Measurements from ENCODE around the gene NAA80.

Gene NAA80

DNA sequence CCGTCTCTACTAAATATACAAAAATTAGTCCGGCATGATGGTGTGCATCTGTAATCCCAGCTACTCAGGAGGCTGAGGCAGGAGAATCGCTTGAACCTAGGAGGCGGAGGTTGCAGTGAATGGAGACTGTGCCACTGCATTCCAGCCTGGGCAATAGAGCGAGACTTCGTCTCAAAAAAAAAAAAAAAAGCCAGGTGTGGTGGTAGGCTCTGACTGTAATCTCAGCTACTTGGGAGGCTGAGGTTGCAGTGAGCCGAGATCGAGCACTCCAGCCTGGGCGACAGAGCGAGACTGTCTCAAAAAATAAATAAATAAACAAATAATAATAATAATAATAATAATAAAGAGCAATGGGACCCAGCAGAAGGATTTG lies 26.7 kb downstream of the NAA80 start:
- TF ChIP-seq TEAD4 (IDR thresholded peaks at IDR 0.05) = peak; percentile 69

DNA sequence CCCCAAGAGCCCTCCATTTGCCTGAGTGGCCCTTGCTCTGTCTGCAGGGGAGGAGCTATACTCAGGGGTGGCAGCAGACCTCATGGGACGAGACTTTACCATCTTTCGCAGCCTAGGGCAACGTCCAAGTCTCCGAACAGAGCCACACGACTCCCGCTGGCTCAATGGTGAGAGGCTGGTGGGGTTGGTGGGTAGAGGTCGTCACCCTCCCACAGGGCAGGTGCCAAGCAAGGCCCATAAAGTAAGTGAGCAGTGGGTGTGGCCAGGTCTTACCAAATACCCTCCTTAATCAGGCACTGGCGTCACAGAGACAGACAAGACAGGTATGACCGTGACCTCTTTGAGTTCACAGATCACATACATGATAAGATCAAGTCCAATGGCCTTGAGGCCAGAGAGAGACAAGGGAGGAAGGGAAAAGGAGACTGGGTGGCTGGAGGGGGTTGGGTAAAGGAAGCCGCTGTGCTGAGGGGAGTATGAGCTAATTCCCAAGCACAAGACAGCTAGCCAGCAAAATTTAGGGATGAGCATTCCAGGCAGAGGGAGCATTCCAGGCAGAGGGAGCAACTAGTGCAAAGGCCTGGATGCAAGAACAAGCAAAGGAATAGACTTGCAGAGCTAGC lies 27.8 kb downstream of the NAA80 start:
- TF ChIP-seq TAF1 (IDR thresholded peaks at IDR 0.05; ENCODE audit: low read depth) = no peak

DNA sequence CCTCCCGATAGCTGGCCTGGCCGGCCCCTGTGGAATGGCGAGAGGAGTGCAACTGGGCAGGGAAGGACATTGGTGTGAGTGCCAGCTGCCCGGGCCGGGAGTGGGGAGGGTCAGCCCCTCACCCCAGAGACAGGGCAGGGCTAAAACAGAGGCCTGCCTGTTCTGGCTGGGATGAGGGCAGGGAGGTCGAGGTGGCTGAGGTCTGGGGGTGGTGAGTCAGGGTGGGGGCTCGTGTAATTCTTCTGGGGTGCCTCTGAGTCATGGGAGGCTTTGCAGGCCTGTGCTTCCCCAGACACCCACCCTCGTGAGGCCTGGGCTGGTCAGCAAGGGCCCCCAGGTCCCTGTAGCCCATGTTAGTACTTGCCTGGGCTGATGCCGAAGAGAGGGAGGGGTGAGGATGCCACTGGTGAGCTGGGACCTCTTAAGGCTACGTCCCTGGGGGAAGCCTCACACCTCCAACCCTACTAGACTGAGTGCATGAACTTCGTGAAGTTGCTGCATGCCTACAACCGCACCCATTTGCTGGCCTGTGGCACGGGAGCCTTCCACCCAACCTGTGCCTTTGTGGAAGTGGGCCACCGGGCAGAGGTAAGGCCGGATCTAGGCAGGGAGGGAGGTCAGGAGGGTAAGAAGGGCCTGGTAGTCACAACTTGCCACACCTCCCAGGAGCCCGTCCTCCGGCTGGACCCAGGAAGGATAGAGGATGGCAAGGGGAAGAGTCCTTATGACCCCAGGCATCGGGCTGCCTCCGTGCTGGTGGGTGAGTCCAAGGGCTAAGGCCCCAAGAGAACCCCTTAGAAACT lies 28.6 kb downstream of the NAA80 start:
- TF ChIP-seq RAD21 (IDR thresholded peaks at IDR 0.05; ENCODE audit: low read depth) = no peak
- TF ChIP-seq CREB1 (IDR thresholded peaks at IDR 0.05; ENCODE audit: low read depth) = no peak
- TF ChIP-seq TAF1 (IDR thresholded peaks at IDR 0.05; ENCODE audit: low read depth) = no peak
- TF ChIP-seq, protein P1, sequence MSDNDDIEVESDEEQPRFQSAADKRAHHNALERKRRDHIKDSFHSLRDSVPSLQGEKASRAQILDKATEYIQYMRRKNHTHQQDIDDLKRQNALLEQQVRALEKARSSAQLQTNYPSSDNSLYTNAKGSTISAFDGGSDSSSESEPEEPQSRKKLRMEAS (IDR thresholded peaks at IDR 0.05) = no peak
- TF ChIP-seq NFIC (IDR thresholded peaks at IDR 0.05) = no peak
- no peak for TF ChIP-seq TEAD4 (IDR thresholded peaks at IDR 0.05)
- TF ChIP-seq EGR1 (IDR thresholded peaks at IDR 0.05) = no peak
- no peak for TF ChIP-seq TCF12 (IDR thresholded peaks at IDR 0.05; ENCODE audit: low read depth)
- TF ChIP-seq, protein P2, sequence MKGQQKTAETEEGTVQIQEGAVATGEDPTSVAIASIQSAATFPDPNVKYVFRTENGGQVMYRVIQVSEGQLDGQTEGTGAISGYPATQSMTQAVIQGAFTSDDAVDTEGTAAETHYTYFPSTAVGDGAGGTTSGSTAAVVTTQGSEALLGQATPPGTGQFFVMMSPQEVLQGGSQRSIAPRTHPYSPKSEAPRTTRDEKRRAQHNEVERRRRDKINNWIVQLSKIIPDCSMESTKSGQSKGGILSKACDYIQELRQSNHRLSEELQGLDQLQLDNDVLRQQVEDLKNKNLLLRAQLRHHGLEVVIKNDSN (IDR thresholded peaks at IDR 0.05) = no peak
- TF ChIP-seq EP300 (IDR thresholded peaks at IDR 0.05; ENCODE audit: borderline replicate concordance) = no peak

DNA sequence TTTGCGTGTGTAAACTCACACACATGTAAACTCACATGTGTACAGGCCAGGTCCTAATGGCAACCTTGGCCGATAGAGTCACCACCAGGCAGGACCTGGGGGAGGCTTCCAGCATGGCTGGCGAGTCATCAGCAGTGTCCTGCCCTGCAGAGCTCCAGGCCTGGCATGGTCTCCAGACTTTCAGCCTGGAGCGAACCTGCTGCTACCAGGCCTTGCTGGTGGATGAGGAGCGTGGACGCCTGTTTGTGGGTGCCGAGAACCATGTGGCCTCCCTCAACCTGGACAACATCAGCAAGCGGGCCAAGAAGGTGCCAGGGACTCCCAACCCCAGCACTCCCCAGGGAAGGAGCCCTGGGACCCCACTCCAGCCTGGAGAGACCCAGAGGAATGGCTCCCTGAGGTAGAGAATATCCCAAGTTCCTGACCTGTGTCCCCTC lies 29.2 kb downstream of the NAA80 start:
- TF ChIP-seq, protein P3, sequence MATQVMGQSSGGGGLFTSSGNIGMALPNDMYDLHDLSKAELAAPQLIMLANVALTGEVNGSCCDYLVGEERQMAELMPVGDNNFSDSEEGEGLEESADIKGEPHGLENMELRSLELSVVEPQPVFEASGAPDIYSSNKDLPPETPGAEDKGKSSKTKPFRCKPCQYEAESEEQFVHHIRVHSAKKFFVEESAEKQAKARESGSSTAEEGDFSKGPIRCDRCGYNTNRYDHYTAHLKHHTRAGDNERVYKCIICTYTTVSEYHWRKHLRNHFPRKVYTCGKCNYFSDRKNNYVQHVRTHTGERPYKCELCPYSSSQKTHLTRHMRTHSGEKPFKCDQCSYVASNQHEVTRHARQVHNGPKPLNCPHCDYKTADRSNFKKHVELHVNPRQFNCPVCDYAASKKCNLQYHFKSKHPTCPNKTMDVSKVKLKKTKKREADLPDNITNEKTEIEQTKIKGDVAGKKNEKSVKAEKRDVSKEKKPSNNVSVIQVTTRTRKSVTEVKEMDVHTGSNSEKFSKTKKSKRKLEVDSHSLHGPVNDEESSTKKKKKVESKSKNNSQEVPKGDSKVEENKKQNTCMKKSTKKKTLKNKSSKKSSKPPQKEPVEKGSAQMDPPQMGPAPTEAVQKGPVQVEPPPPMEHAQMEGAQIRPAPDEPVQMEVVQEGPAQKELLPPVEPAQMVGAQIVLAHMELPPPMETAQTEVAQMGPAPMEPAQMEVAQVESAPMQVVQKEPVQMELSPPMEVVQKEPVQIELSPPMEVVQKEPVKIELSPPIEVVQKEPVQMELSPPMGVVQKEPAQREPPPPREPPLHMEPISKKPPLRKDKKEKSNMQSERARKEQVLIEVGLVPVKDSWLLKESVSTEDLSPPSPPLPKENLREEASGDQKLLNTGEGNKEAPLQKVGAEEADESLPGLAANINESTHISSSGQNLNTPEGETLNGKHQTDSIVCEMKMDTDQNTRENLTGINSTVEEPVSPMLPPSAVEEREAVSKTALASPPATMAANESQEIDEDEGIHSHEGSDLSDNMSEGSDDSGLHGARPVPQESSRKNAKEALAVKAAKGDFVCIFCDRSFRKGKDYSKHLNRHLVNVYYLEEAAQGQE (IDR thresholded peaks at IDR 0.05; ENCODE audit: low read depth) = no peak
- TF ChIP-seq YY1 (IDR thresholded peaks at IDR 0.05; ENCODE audit: low read depth) (no peak), CEBPB (IDR thresholded peaks at IDR 0.05) (no peak), TCF12 (IDR thresholded peaks at IDR 0.05; ENCODE audit: low read depth) (no peak), CREB1 (IDR thresholded peaks at IDR 0.05; ENCODE audit: low read depth) (no peak), ZBTB7A (IDR thresholded peaks at IDR 0.05; ENCODE audit: low read depth) (no peak)
- TF ChIP-seq, protein P1 (IDR thresholded peaks at IDR 0.05) = 0 out of 2 replicates have a peak, but pooled peaks have one; percentile 24

DNA sequence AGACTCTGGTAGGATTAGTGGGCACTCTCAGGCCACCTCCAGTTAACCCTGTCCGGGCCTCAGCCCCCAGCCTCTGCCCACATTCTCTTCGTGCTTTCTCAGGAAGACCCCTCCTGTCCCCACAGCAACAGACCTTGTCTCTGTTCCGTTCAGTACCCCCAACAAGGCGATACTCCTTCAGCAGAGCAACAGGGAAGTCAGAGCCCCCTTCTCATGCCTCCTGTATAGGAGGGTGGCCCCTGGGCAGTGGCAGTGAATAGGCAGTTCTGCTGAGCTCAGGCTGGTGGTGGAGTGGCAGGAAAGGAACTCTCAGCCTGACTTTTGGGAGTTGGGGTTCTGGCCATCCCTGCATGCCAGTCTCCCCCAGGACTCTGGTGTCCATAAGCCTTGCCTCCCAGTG lies 29.7 kb downstream of the NAA80 start:
- TF ChIP-seq TCF12 (IDR thresholded peaks at IDR 0.05; ENCODE audit: low read depth) = no peak
- TF ChIP-seq, protein P2 (IDR thresholded peaks at IDR 0.05) = no peak
- TF ChIP-seq FOXM1 (IDR thresholded peaks at IDR 0.05; ENCODE audit: borderline replicate concordance, low read depth) = no peak
- no peak for TF ChIP-seq YY1 (IDR thresholded peaks at IDR 0.05; ENCODE audit: low read depth)
- TF ChIP-seq, protein P1 (IDR thresholded peaks at IDR 0.05) = no peak
- TF ChIP-seq ZBTB7A (IDR thresholded peaks at IDR 0.05; ENCODE audit: low read depth) = peak; percentile 16

DNA sequence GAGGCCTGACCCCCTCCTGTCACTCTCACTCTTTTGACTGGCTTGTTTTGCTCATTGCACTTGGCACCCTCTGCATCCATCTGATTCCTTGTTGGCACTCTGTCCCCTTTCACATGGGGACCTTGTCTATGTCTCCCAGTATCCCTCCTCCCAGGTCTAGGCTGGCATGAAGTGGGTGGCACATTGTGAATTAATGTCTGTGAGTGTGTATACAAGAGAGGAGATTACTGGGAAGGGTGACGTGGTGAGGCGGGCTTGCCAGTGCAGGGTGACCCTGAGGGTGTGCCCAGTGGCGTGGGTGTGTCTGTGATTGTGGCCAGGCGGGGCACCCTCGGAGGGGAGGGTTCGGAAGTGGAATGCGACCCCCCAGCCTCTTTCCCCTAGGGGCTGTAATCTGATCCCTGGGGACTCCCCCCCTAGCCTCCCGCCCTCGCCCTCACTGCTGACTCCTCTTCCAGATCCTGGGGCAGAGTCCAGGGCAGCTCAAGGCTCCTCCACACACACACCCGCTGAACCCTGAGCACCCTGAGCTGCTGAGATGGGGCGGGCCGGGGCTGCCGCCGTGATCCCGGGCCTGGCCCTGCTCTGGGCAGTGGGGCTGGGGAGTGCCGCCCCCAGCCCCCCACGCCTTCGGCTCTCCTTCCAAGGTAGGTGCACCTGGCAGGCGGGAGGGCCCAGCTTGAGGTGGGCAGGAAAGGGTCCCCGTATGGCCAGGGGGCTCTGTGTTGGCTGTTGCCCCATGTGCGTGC lies 30.3 kb downstream of the NAA80 start, which contains the start of gene SEMA3B:
Gene SEMA3B (plus strand): TSS at position 445 of the 749 bp plus-strand sequence. CDS start 94 bp downstream, at position 539.
- peak; percentile 90 for TF ChIP-seq EGR1 (IDR thresholded peaks at IDR 0.05)
- peak; percentile 94 for TF ChIP-seq TEAD4 (IDR thresholded peaks at IDR 0.05)
- TF ChIP-seq CREB1 (IDR thresholded peaks at IDR 0.05; ENCODE audit: low read depth) = peak; percentile 55; the same call in 1 of the 2 replicates
- TF ChIP-seq, protein P2 (IDR thresholded peaks at IDR 0.05) = peak; percentile 25; the same call in 1 of the 2 replicates
- TF ChIP-seq TCF12 (IDR thresholded peaks at IDR 0.05; ENCODE audit: low read depth) = peak; percentile 90
- TF ChIP-seq, protein P1 (IDR thresholded peaks at IDR 0.05) = peak; percentile 46
- TF ChIP-seq FOXM1 (IDR thresholded peaks at IDR 0.05; ENCODE audit: borderline replicate concordance, low read depth) = peak; percentile 58; the same call in 1 of the 2 replicates
- TF ChIP-seq CEBPB (IDR thresholded peaks at IDR 0.05) = 0 out of 2 replicates have a peak, but pooled peaks have one; percentile 51
- TF ChIP-seq YY1 (IDR thresholded peaks at IDR 0.05; ENCODE audit: low read depth) = 0 out of 2 replicates have a peak, but pooled peaks have one; percentile 31
- peak; percentile 48; the same call in 1 of the 2 replicates for TF ChIP-seq TAF1 (IDR thresholded peaks at IDR 0.05; ENCODE audit: low read depth)
- peak; percentile 85 for TF ChIP-seq EP300 (IDR thresholded peaks at IDR 0.05; ENCODE audit: borderline replicate concordance)
- TF ChIP-seq, protein P3 (IDR thresholded peaks at IDR 0.05; ENCODE audit: low read depth) = no peak
- peak; percentile 95 for TF ChIP-seq ZBTB7A (IDR thresholded peaks at IDR 0.05; ENCODE audit: low read depth)
- peak; percentile 74 for TF ChIP-seq NFIC (IDR thresholded peaks at IDR 0.05)
- TF ChIP-seq RAD21 (IDR thresholded peaks at IDR 0.05; ENCODE audit: low read depth) = peak; percentile 11; the same call in 1 of the 2 replicates
